ENCODE measurements around the gene VTI1A. TPM values are rescaled to one million over a fixed set of nuclear protein-coding genes. Genes with fewer than 3 reads are reported as not detected.

VTI1A gene
- total RNA-seq, 6 experiments from 2014 or later, result 11.2 to 26.2 (median 12.3) TPM

DNA sequence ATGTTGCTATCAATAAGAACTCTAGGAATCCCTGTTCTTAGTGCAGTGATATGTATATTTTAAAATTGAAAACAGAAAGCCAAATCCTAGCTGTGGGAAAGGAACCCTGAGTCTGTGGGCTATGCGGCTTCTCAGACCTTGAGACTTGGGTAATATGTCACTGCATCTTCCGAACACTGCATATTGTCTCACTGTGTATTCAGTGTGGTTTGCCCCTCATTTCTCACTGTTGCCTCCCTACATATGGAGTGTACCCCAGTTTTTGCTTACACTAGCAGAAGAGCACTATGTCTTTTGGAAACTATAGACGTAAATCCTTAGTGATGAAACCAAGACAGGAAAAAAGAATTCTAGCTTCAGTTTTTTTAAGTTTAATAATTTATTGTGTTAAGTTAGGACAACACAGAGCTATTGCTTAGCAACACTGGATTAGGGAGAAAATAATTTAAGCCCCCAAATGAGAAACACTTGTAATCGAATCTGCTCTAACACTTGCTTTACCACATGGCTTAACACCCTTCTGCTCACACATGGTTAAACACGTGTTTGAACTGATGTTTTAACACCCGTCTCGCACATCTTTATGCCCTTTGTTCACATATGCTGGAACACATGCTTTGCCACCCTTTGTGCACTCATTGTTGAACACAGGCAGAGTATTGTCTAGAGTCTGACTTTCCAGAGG is 251.3 kb downstream of the VTI1A start:
- no peak for DNase-seq
- WGBS (ENCODE audit: insufficient coverage, low coverage, low lambda C conversion rate, missing lambda C conversion rate), result 92% methylated on average over 7 of the region's 7 CpGs
- Histone ChIP-seq H3K4me1 (no peaks in the 10 kb centered on the region), H3K27me3 (no peaks in the 10 kb centered on the region), H3K4me3 (no peak overlapping the region), H3K9me3 (no peaks in the 10 kb centered on the region), H3K36me3 (no peaks in the 10 kb centered on the region), H3K27ac (no peak overlapping the region)
- intact Hi-C loops (cut with DNase I), result no loop called here
- TF ChIP-seq, protein P1, sequence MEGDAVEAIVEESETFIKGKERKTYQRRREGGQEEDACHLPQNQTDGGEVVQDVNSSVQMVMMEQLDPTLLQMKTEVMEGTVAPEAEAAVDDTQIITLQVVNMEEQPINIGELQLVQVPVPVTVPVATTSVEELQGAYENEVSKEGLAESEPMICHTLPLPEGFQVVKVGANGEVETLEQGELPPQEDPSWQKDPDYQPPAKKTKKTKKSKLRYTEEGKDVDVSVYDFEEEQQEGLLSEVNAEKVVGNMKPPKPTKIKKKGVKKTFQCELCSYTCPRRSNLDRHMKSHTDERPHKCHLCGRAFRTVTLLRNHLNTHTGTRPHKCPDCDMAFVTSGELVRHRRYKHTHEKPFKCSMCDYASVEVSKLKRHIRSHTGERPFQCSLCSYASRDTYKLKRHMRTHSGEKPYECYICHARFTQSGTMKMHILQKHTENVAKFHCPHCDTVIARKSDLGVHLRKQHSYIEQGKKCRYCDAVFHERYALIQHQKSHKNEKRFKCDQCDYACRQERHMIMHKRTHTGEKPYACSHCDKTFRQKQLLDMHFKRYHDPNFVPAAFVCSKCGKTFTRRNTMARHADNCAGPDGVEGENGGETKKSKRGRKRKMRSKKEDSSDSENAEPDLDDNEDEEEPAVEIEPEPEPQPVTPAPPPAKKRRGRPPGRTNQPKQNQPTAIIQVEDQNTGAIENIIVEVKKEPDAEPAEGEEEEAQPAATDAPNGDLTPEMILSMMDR (IDR thresholded peaks at IDR 0.05), result no peak
- no peak for TF ChIP-seq POLR2A (IDR thresholded peaks at IDR 0.05)
- ATAC-seq, result no peak

DNA sequence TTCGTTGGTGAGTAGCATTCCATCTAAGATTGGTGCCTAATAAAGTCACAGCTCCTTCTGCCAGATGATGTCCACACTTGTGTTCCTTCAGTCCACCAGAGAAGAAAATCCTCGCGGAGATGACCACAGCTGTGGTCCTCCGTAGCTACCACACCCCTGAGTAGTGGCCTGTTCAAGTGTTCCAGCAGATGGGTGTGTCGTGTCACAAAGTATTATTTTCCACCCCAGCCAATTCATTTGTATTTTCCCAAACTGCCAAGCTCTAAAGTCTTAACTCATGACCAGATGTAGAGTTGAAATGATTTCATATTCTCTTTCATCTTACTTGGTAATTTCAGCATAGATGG is 251.8 kb downstream of the VTI1A start:
- no peak for TF ChIP-seq POLR2A (IDR thresholded peaks at IDR 0.05)
- TF ChIP-seq, protein P1 (IDR thresholded peaks at IDR 0.05), result no peak
- Histone ChIP-seq H3K4me1 (no peaks in the 10 kb centered on the region), H3K9me3 (no peaks in the 10 kb centered on the region), H3K27ac (no peak overlapping the region), H3K36me3 (no peaks in the 10 kb centered on the region), H3K27me3 (no peaks in the 10 kb centered on the region), H3K4me3 (no peak overlapping the region)
- WGBS (ENCODE audit: insufficient coverage, low coverage, low lambda C conversion rate, missing lambda C conversion rate), result 83% methylated on average over 3 of the region's 5 CpGs
- DNase-seq, result no peak
- ATAC-seq, result no peak
- intact Hi-C loops (cut with DNase I), result no loop called here

DNA sequence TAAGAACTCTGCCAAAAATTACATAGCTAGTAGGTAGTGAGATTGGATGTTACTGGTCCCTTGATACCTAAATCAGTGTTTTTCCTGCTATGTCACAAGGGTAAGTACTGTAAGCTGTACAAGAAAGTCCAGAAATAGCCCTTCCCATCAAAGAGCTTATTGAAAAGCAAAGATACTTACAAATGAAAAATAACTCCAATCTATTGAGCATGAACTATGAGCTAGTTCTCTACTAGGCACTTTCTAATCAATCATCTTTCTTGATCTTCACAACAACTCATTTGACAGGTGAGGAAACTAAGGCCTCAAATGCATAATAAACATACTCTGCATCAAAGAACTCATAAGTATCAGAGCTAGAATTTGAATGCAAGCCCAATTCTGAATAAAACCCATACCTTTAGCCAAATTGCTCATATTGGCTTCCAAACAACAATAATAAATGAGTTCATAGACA is 253.2 kb downstream of the VTI1A start:
- no peaks in the 10 kb centered on the region for H3K4me1 ChIP-seq
- H3K27ac ChIP-seq, result no peak overlapping the region
- TF ChIP-seq, protein P1 (IDR thresholded peaks at IDR 0.05), result no peak
- no peak for TF ChIP-seq POLR2A (IDR thresholded peaks at IDR 0.05)
- no peaks in the 10 kb centered on the region for H3K9me3 ChIP-seq
- no peak for ATAC-seq
- H3K4me3 ChIP-seq, result no peak overlapping the region
- no peak for DNase-seq
- H3K27me3 ChIP-seq, result no peaks in the 10 kb centered on the region
- H3K36me3 ChIP-seq, result no peaks in the 10 kb centered on the region
- intact Hi-C loops (cut with DNase I), result no loop called here

DNA sequence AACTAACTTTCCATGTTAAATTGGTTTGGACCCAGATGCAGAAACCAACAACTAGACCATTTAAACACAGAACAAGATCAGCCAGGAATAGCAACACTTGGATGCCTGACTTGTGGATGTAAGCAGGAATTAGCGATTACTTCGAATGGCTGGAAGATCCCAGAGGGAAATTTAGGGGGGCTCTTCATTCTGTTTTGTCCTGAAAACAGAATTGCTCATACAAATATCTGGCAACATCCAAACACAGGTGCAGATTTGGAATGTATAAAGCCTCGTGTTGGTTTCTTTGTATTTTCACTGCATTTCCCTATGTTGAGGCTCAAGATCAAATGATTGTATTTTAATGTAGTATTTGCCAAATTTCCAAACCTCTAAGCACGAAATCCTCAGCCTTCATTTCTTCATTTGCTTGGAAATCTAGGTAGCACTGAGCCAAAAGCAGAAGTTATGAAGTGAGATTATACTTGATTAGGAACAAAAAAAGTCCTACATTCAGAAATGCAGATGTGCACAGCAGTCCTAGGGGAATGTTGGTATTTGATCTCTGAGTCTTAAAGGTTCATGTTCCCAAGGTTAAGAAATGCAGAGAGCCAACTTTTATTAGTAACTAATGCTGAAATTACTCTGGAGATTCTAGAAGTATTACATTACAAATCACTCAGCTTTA is 254.3 kb downstream of the VTI1A start:
- no peaks in the 10 kb centered on the region for H3K36me3 ChIP-seq
- H3K4me3 ChIP-seq, result no peak overlapping the region
- WGBS (ENCODE audit: insufficient coverage, low coverage, low lambda C conversion rate, missing lambda C conversion rate), result 83% methylated on average over 4 of the region's 4 CpGs
- no peaks in the 10 kb centered on the region for H3K9me3 ChIP-seq
- no peaks in the 10 kb centered on the region for H3K27me3 ChIP-seq
- TF ChIP-seq, protein P1 (IDR thresholded peaks at IDR 0.05), result no peak
- no peak for TF ChIP-seq POLR2A (IDR thresholded peaks at IDR 0.05)
- DNase-seq (no peak), ATAC-seq (no peak)
- intact Hi-C loops (cut with DNase I), result no loop called here
- H3K27ac ChIP-seq, result no peak overlapping the region
- H3K4me1 ChIP-seq, result no peaks in the 10 kb centered on the region
